Anterior cingulate cortex (tissue), 58 donors: ENCODE data around the gene MAML2.

Source experiments
- DNase-seq, 58 donors: peaks; one replicate each; lab custom pipeline; 2025; lab: John Stamatoyannopoulos, UW

Gene MAML2

DNA sequence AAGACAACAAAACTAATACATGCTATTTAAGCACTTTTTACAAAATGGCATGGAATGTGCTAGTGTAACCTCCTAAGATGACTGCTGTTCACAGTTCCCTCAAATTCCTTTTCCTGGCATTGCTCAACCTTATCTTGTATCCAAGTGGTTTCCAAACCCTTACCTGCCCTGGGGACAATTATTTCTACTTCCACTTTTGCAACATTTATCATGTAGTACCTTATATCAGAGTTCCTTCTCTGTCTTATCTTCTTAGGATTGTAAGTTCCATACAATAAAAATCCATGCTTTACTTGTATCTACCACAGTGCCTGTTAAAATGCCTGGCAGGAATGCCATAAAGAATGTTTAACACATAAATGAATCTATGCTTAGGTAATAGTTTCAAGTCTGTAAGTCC, 309.9 kb downstream of the MAML2 start:
- DNase-seq, result no peak

DNA sequence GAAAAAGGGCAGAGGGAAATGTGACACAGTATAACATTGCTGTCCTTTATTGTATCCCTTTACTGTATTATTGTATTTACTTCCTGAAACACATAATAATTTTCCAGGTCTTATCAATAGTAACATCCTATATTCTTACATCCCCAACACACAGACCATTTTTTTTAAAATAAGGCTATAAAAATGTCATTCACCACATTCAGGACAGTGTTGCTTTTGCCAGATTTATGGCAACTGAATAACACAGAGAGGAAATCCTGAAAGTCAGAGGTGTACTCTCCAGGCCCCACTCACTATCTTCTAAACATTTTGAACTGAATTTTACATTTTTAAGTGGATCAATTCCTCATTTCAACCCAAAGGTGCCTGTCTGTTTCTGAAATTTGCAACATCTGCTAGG, 314.2 kb downstream of the MAML2 start:
- no peak for DNase-seq

GRCh38 chr11:96027021-96027420, 316.0 kb downstream of the MAML2 start:
- no peak for DNase-seq

GRCh38 chr11:96026310-96026709, 316.7 kb downstream of the MAML2 start:
- DNase-seq, result no peak

- no peak for DNase-seq
Measured at GRCh38 chr11:96024666-96025065, 318.3 kb downstream of the MAML2 start.

DNA sequence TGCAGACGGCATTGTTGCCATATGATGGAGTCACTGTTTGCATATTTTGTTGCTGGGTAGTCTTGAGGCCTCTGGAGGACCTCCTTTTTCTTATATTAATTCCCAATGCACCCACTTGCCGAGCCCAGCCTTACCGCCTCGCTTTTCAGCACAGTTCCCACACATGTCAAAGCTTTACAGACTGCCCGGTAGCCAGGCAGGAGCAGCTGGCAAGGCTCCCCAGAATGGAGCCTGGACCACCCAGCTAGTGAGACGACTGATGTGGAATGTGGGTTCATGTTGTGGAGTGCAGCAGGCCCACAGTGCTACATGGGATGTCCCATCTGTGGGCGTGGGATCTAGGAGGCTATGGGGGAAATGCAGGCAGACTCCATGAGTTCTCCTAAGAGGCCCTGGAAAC, 319.7 kb downstream of the MAML2 start:
- DNase-seq, result peak in 1 of 58 donors; percentile 1

- DNase-seq, result no peak
Measured at GRCh38 chr11:96021901-96022650, 320.9 kb downstream of the MAML2 start.

- DNase-seq, result no peak
Measured at GRCh38 chr11:96019810-96020747, 322.9 kb downstream of the MAML2 start.

DNA sequence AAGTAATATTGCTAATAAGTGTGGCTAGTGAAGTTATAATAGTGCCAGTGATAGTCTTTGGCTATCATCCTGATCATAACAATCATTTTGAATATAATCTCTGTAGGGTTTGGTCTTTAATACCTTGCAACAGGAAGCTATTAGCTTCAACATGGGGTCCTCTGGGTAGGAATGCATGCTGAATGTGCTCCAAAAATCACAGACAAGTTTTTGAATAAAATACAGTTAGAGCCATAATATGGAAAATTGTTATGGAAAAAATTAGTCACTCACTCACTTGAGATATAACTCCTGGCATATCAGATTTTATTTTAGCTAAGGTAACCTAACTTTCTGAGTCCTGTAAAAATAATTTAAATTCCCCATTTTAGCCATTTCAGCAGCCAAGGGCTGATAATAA, 323.7 kb downstream of the MAML2 start:
- DNase-seq, result no peak

DNA sequence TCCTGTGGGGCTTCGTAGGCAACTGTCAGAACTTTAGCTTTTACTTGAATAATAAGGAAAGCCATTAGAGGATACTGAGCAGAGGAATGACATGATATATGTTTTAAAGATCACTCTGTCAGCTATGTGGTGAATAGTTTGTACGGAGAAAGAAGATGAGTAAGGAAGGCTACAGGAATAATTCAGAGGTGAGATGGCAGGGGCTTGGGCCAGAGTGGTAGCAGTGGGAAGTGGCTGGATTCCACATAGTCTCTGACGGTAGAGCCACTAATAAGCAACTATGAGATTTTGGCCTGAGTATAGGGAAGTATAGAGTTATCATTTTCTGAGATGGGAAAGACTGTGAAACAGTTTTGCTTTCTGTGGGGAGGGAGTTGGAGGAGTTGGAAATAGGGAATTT, 325.1 kb downstream of the MAML2 start:
- DNase-seq, result no peak

GRCh38 chr11:96016978-96017502, 326.0 kb downstream of the MAML2 start:
- DNase-seq, result no peak

DNA sequence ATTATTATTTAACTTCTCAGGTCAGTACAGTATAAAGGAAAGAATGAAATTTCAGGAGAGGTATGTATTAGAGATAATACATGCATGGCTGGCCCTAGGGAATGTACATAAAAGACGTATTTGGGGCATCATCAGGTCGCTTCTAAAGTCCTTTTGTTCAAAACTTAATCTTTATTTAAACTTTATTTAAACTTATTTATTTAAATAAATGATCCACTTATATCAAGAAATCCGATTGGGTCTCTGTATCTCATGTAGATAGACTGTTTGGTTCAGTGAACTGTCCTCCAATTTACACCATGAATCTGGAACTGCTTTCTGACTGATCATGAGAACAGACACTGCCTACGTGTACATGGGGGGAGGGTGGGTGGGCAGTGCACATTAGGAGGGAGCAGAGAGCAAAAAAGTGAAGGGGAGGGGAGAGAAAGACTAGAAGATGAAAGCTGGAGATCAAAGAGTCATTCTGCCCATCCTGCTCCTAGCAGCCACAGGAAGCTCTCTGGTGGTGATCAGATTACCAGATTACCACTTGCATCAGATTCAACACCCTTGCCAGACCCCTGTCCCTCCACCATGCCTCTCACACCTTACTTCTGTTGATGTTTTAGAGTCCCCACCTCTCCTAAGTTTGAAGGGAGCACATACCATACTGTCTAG, 327.0 kb downstream of the MAML2 start:
- no peak for DNase-seq

GRCh38 chr11:96014217-96014616, 328.8 kb downstream of the MAML2 start:
- DNase-seq, result no peak

- no peak for DNase-seq
Measured at GRCh38 chr11:96013461-96014213, 329.4 kb downstream of the MAML2 start.

- DNase-seq, result peak in 56 of 58 donors; percentile 3 to 92 (median 56)
Measured at GRCh38 chr11:96012086-96012824, 330.7 kb downstream of the MAML2 start.

DNA sequence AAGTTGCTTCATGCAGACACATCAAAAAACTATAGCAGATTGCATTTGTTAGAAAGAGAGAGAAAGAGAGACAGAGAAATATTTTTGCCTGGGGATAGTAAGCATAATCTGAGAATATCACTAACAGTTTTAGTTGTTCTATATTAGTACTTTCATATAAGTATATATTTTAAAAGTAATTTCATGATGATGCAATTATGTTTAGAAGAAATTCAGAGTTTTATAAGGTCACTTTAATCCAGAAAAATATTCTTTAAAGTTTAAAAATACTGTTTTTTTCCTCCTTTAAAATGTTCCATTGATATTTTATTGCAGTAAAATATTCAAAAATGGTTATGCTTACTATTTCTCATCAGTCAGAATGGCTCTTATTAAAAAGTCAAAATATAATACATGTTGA, 332.3 kb downstream of the MAML2 start:
- no peak for DNase-seq

- no peak for DNase-seq
Measured at GRCh38 chr11:96008161-96008720, 334.8 kb downstream of the MAML2 start.

DNA sequence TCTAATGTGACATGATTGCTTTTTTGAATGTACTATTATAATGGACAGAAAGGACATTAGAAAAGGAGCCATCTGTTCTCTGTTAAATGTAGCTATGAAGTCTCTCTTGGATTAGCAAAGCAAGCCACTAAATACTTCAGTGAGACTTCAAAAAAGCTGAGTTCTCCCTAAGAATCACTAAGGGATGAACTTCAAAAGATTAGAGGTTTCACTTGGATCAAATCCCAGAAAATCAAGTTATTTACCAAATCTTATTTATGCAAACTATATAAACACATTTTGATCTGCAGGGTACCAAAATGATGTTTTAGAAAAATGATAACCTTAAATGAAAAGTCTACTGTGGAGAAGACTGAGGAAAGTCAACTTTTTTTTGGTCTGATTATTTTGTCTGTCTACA, 337.0 kb downstream of the MAML2 start:
- DNase-seq, result no peak

DNA sequence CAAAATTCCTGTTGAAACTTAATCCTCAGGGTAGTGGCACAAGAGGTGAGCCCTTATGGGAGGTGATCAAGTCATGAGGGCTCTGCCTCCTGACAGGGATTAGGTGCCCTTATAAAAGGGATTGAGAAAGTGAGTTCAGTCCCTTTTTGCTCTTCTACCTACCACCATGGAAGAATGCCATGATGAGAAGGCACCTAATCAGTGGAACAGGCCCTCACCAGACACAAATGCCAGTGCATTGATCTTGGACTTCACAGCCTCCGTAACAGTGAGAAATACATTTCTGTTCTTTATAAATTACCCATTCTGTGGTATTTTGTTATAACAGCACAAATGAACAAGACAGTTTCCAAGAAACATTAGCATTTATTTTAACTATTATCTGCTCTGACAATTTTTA, 338.1 kb downstream of the MAML2 start:
- no peak for DNase-seq
